GM23248 (cell line): ENCODE measurements around the gene PAQR7. TPM values are rescaled to one million over a fixed set of nuclear protein-coding genes. Genes with fewer than 3 reads are reported as not detected.

Source experiments
- DNase-seq: peaks from one replicate; pipeline ENCODE4 v3.0.0-alpha.2; 2015
- H2AFZ ChIP-seq: fragments of 200-600 bp; sonication (generic); 2 replicates; pipeline ENCODE4 v1.6.1; 2016; ENCODE audit warnings: antibody characterized with exemption
- H3F3A ChIP-seq: fragments of 200-600 bp; sonication (generic); 2 replicates; pipeline ENCODE4 v1.6.1; 2016; ENCODE audit warnings: mild to moderate bottlenecking, antibody characterized with exemption, mixed run types; ENCODE audit not compliant: insufficient read depth
- H3K27ac ChIP-seq: fragments of 200-600 bp; sonication (generic); 2 replicates; pipeline ENCODE4 v1.5.1; 2016; ENCODE audit warnings: mild to moderate bottlenecking
- H3K27me3 ChIP-seq: fragments of 200-600 bp; sonication (generic); replicated peaks from 2 replicates; pipeline ENCODE4 v1.6.1; 2016; ENCODE audit warnings: mild to moderate bottlenecking; ENCODE audit not compliant: insufficient read depth
- H3K36me3 ChIP-seq: fragments of 200-600 bp; sonication (generic); 2 replicates; pipeline ENCODE4 v1.6.1; 2016; ENCODE audit warnings: low read depth, mild to moderate bottlenecking
- H3K4me1 ChIP-seq: fragments of 200-600 bp; sonication (generic); 2 replicates; pipeline ENCODE4 v1.6.1; 2016; ENCODE audit warnings: mild to moderate bottlenecking; ENCODE audit not compliant: insufficient read depth
- H3K4me2 ChIP-seq: fragments of 200-600 bp; sonication (generic); one replicate; pipeline ENCODE4 v1.6.1; 2016; ENCODE audit warnings: mild to moderate bottlenecking; ENCODE audit not compliant: unreplicated experiment
- H3K4me3 ChIP-seq: fragments of 200-600 bp; sonication (generic); 2 replicates; pipeline ENCODE4 v1.5.1; 2016; ENCODE audit warnings: mild to moderate bottlenecking
- H3K79me2 ChIP-seq: fragments of 200-600 bp; sonication (generic); 2 replicates; pipeline ENCODE4 v1.6.1; 2016; ENCODE audit warnings: mild to moderate bottlenecking; ENCODE audit not compliant: insufficient read depth
- H3K9ac ChIP-seq: fragments of 200-600 bp; sonication (generic); 2 replicates; pipeline ENCODE4 v1.6.1; 2016; ENCODE audit warnings: mild to moderate bottlenecking
- H3K9me2 ChIP-seq: fragments of 200-600 bp; sonication (generic); 2 replicates; pipeline ENCODE4 v1.6.1; 2016; ENCODE audit warnings: mixed run types, mild to moderate bottlenecking, moderate library complexity; ENCODE audit not compliant: insufficient read depth
- H3K9me3 ChIP-seq: fragments of 200-600 bp; sonication (generic); one replicate; pipeline ENCODE4 v1.6.1; 2017; ENCODE audit warnings: low read depth
- H4K20me1 ChIP-seq: fragments of 200-600 bp; sonication (generic); 2 replicates; pipeline ENCODE4 v1.6.0; 2016; ENCODE audit not compliant: insufficient read depth
- EZH2 ChIP-seq: fragments of 200-600 bp; sonication (generic); IDR thresholded peaks from 2 replicates; pipeline ENCODE4 v1.6.1; 2018; ENCODE audit warnings: antibody characterized with exemption, mild to moderate bottlenecking; ENCODE audit not compliant: insufficient read depth, poor library complexity, severe bottlenecking
- EZH2phosphoT487 ChIP-seq: fragments of 200-600 bp; sonication (generic); IDR thresholded peaks from 2 replicates; pipeline ENCODE4 v1.6.1; 2018; ENCODE audit warnings: antibody characterized with exemption, moderate library complexity, mild to moderate bottlenecking, low read depth; ENCODE audit not compliant: insufficient read depth
- WGBS, 2 experiments: methylation state at CpG; one replicate each; pipeline ENCODE4 v1.1.6; 2015 to 2017; ENCODE audit warnings: low lambda C conversion rate in 2 of 2, low coverage in 1 of 2; ENCODE audit errors: missing lambda C conversion rate in 2 of 2; 5-methylcytosine and 5-hydroxymethylcytosine counted together
- in situ Hi-C: fragments of 300-500 bp; cut with MboI; formaldehyde crosslinking; loops from 2 replicates; pipeline ENCODE4 v1.15.0; 2020
- polyA plus RNA-seq: library from polyadenylated mRNA; unstranded; fragments of >200 nt; fragmentation: Nextera tagmentation; extraction: Ambion mirVana; gene quantifications from 2 replicates; pipeline ENCODE4 v1.2.1, GENCODE V29; 2016
- total RNA-seq: library from RNA; depleted of rRNA; stranded (reverse); fragments of >200 nt; shearing (Covaris generic); gene quantifications from 2 replicates; pipeline ENCODE4 v1.2.3, GENCODE V29; 2014

Gene PAQR7
- total and polyA plus RNA-seq, 2 experiments from 2014 or later, result 12.7 to 20.6 TPM

- DNase-seq, result no peak
- WGBS, 2 experiments, result 30 to 33% methylated on average over 10 of the region's 10 CpGs
- H4K20me1 ChIP-seq, result no peaks in the 10 kb centered on the region
- H3K27me3 ChIP-seq, result no peaks in the 10 kb centered on the region
- H3F3A ChIP-seq, result peaks cover 41% of the 10 kb centered on the region
- no peaks in the 10 kb centered on the region for H3K36me3 ChIP-seq
- in situ Hi-C loops, result no loop called here
- H3K4me1 ChIP-seq, result peaks cover 22% of the 10 kb centered on the region
- H3K9me2 ChIP-seq, result no peaks in the 10 kb centered on the region
- H3K27ac ChIP-seq, result no peak overlapping the region
- H3K4me3 ChIP-seq, result no peak overlapping the region
- no peak overlapping the region for H2AFZ ChIP-seq
- TF ChIP-seq EZH2 (no peak), EZH2phosphoT487 (no peak)
- no peaks in the 10 kb centered on the region for H3K9me3 ChIP-seq
- no peak overlapping the region for H3K9ac ChIP-seq
- H3K79me2 ChIP-seq, result peaks cover 8% of the 10 kb centered on the region
- H3K4me2 ChIP-seq, result no peak overlapping the region
Observed at GRCh38 chr1:25909040-25909439, 33.5 kb upstream of the PAQR7 start.

- Histone ChIP-seq H3K27ac (no peak overlapping the region), H3K4me1 (peaks cover 25% of the 10 kb centered on the region), H4K20me1 (no peaks in the 10 kb centered on the region), H3K4me2 (no peak overlapping the region), H3F3A (peaks cover 50% of the 10 kb centered on the region), H3K4me3 (no peak overlapping the region), H3K79me2 (peaks cover 17% of the 10 kb centered on the region), H3K9me3 (no peaks in the 10 kb centered on the region), H2AFZ (no peak overlapping the region), H3K27me3 (no peaks in the 10 kb centered on the region), H3K9ac (no peak overlapping the region), H3K9me2 (no peaks in the 10 kb centered on the region), H3K36me3 (no peaks in the 10 kb centered on the region)
- in situ Hi-C loops, result no loop called here
- WGBS, 2 experiments, result 90 to 98% methylated on average over 1 of the region's 1 CpG
- TF ChIP-seq EZH2 (no peak), EZH2phosphoT487 (no peak)
- no peak for DNase-seq
Observed at GRCh38 chr1:25908161-25908560, 32.7 kb upstream of the PAQR7 start.

GRCh38 chr1:25907601-25908000 lies 32.1 kb upstream of the PAQR7 start:
- H3K4me1 ChIP-seq, result peaks cover 21% of the 10 kb centered on the region
- 93% methylated on average over 6 of the region's 6 CpGs for WGBS, 2 experiments
- H3K27me3 ChIP-seq, result no peaks in the 10 kb centered on the region
- H3K4me2 ChIP-seq, result no peak overlapping the region
- H3K4me3 ChIP-seq, result no peak overlapping the region
- H3K36me3 ChIP-seq, result no peaks in the 10 kb centered on the region
- H3K9me3 ChIP-seq, result no peaks in the 10 kb centered on the region
- H4K20me1 ChIP-seq, result no peaks in the 10 kb centered on the region
- peaks cover 47% of the 10 kb centered on the region for H3F3A ChIP-seq
- H3K9me2 ChIP-seq, result no peaks in the 10 kb centered on the region
- TF ChIP-seq EZH2 (no peak), EZH2phosphoT487 (no peak)
- no peak overlapping the region for H3K9ac ChIP-seq
- no peak for DNase-seq
- no peak overlapping the region for H2AFZ ChIP-seq
- no peak overlapping the region for H3K27ac ChIP-seq
- H3K79me2 ChIP-seq, result peaks cover 23% of the 10 kb centered on the region
- in situ Hi-C loops, result no loop called here

- peaks cover 30% of the 10 kb centered on the region for H3K79me2 ChIP-seq
- TF ChIP-seq EZH2phosphoT487, result no peak
- no peak for TF ChIP-seq EZH2
- no peak overlapping the region for H3K9ac ChIP-seq
- peak overlapping the region; percentile 77 for H3K4me2 ChIP-seq
- no peak overlapping the region for H3K27ac ChIP-seq
- no peak for DNase-seq
- peak overlapping the region; percentile 94 for H2AFZ ChIP-seq
- H3F3A ChIP-seq, result peaks cover 39% of the 10 kb centered on the region
- H3K4me3 ChIP-seq, result peak overlapping the region; percentile 87
- H3K27me3 ChIP-seq, result no peaks in the 10 kb centered on the region
- H3K9me2 ChIP-seq, result no peaks in the 10 kb centered on the region
- H4K20me1 ChIP-seq, result no peaks in the 10 kb centered on the region
- in situ Hi-C loops, result no loop called here
- 21 to 30% methylated on average over 19 to 34 of the region's 34 CpGs for WGBS, 2 experiments
- H3K36me3 ChIP-seq, result no peaks in the 10 kb centered on the region
- H3K9me3 ChIP-seq, result no peaks in the 10 kb centered on the region
- peaks cover 14% of the 10 kb centered on the region for H3K4me1 ChIP-seq
Observed at GRCh38 chr1:25906644-25907300, 31.3 kb upstream of the PAQR7 start.
